ENCODE measurements around the gene MYOCOS. TPM values are rescaled to one million over a fixed set of nuclear protein-coding genes. Genes with fewer than 3 reads are reported as not detected.
"Not testable (repeated sequence)": the region's sequence is repeated elsewhere in the genome, so short reads cannot be mapped to it uniquely, and the experiment has no call there.

The MYOCOS gene
- total and polyA plus RNA-seq, 10 donors = not detected

DNA sequence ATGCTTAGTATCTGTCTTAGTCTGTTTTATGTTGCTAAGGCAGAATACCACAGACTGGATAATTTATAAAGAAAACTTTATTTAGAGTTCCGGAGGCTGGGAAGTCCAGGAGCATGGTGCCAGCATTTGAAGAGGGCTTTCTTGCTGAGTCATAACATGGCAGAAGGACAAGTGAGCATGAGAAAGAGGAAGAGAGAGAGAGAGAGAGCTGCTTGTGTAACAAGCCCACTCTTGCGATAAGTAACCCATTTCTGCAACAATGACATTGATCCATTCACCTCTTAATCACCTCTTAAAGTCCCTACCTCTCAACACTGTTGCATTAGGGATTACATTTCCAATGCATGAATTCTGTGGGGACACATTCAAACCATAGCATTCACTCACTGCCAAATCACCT, 11.7 kb upstream of the MYOCOS start:
- H3K4me3 ChIP-seq = no peak overlapping the region
- no peaks in the 10 kb centered on the region for H3K9me3 ChIP-seq
- H3K27me3 ChIP-seq (replicated peaks in 1 of 7) = no peaks in the 10 kb centered on the region
- DNase-seq = no peak
- H3K36me3 ChIP-seq = no peaks in the 10 kb centered on the region
- no peak overlapping the region for H3K27ac ChIP-seq
- H3K4me1 ChIP-seq = no peaks in the 10 kb centered on the region
- intact Hi-C loops (cut with DNase I; ENCODE audit: low total_unique reads) = no loop called here
- WGBS, 5 donors = 49 to 81% (median 73%) methylated on average over 2 of the region's 2 CpGs
- TF ChIP-seq, protein P1, sequence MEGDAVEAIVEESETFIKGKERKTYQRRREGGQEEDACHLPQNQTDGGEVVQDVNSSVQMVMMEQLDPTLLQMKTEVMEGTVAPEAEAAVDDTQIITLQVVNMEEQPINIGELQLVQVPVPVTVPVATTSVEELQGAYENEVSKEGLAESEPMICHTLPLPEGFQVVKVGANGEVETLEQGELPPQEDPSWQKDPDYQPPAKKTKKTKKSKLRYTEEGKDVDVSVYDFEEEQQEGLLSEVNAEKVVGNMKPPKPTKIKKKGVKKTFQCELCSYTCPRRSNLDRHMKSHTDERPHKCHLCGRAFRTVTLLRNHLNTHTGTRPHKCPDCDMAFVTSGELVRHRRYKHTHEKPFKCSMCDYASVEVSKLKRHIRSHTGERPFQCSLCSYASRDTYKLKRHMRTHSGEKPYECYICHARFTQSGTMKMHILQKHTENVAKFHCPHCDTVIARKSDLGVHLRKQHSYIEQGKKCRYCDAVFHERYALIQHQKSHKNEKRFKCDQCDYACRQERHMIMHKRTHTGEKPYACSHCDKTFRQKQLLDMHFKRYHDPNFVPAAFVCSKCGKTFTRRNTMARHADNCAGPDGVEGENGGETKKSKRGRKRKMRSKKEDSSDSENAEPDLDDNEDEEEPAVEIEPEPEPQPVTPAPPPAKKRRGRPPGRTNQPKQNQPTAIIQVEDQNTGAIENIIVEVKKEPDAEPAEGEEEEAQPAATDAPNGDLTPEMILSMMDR (IDR thresholded peaks at IDR 0.05 in 8 of 11, conservative IDR thresholded peaks at IDR 0.05 in 3 of 11) = no peak
- no peak for TF ChIP-seq POLR2AphosphoS5 (IDR thresholded peaks at IDR 0.05)
- TF ChIP-seq POLR2A (IDR thresholded peaks at IDR 0.05) = no peak

DNA sequence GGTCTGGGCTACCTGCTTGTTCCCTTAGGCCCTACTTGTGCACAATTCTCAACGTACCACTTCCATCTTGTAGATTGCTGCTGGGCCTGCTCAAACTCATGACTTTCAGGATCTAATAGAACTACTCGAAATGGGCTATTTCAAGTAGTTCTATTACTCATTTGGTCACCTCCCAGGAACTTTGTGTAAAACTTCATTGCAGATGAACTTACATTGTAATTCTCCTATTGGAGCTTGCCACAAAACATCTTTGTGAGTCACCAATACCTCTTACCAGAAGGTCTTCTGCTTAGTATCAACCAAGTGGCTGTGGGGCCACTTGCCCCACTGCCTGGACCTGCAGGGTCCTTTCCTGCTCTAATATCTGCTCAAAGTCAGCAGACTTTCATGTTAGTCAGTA, 10.7 kb upstream of the MYOCOS start:
- WGBS, 5 donors = 70 to 90% (median 78%) methylated on average over 2 of the region's 2 CpGs
- Histone ChIP-seq H3K27me3 (replicated peaks in 1 of 7) (no peaks in the 10 kb centered on the region), H3K4me1 (no peaks in the 10 kb centered on the region), H3K36me3 (no peaks in the 10 kb centered on the region), H3K4me3 (no peak overlapping the region), H3K27ac (no peak overlapping the region), H3K9me3 (no peaks in the 10 kb centered on the region)
- no peak for TF ChIP-seq POLR2A (IDR thresholded peaks at IDR 0.05)
- TF ChIP-seq POLR2AphosphoS5 (IDR thresholded peaks at IDR 0.05) = no peak
- TF ChIP-seq, protein P1 (IDR thresholded peaks at IDR 0.05 in 8 of 11, conservative IDR thresholded peaks at IDR 0.05 in 3 of 11) = no peak
- no peak for DNase-seq
- intact Hi-C loops (cut with DNase I; ENCODE audit: low total_unique reads) = no loop called here

DNA sequence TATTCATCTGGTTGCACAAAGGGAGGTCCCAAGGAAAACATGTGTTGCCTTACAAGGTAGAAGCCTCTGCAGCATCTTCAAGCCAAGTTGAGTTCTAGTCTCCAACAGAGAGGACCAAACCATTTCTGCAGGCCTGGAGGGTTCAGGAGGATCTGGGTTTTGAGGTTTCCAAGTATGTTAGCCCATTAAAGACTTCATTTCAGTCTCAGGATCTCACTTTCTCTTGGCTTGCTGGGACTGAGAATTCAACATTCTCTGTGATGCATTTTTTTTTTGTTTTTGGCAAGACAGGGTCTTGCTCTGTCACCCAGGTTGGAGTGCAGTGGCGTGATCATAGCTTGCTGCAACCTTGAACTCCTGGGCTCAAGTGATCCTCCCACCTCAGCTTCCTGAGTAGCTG, 8.8 kb upstream of the MYOCOS start:
- 59 to 92% (median 79%) methylated on average over 1 of the region's 1 CpG for WGBS, 5 donors
- TF ChIP-seq POLR2AphosphoS5 (IDR thresholded peaks at IDR 0.05) (no peak), POLR2A (IDR thresholded peaks at IDR 0.05) (no peak)
- TF ChIP-seq, protein P1 (IDR thresholded peaks at IDR 0.05 in 8 of 11, conservative IDR thresholded peaks at IDR 0.05 in 3 of 11) = no peak
- H3K4me3 ChIP-seq = no peak overlapping the region
- no peak overlapping the region for H3K27ac ChIP-seq
- intact Hi-C loops (cut with DNase I; ENCODE audit: low total_unique reads) = no loop called here
- no peak for DNase-seq
- no peaks in the 10 kb centered on the region for H3K27me3 ChIP-seq (replicated peaks in 1 of 7)
- no peaks in the 10 kb centered on the region for H3K36me3 ChIP-seq
- no peaks in the 10 kb centered on the region for H3K9me3 ChIP-seq
- H3K4me1 ChIP-seq = no peaks in the 10 kb centered on the region

DNA sequence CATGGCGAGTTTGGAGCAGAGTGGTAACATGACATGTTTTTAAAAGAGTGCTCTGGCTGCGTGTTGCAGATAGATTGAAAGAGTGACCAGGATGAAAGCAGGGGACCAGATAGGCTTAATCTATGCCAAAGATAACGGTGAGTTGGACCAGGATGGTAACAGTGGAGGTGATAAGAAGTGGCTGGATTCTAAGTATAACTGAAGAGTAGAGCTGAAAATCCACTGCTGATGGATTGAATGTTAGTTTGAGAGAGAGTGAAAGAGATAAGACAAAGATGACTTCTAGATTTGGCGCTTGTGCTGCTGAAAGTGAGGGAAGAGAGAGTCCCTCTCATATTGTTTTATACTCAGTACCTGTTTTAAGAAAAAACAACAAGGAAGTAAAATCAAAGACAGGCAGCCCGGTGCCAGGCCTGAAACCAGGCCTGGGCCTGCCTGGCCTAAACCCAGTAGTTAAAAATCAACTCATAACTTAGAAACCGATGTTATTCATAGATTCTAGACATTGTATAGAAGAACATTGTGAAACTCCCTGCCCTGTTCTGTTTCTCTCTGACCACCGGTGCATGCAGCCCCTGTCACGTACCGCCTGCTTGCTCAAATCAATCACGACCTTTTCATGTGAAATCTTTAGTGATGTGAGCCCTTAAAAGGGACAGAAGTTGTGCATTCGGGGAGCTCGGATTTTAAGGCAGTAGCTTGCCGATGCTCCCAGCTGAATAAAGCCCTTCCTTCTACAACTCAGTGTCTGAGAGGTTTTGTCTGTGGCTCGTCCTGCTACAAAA, 6.7 kb upstream of the MYOCOS start:
- H3K4me1 ChIP-seq; intact Hi-C loops (cut with DNase I; ENCODE audit: low total_unique reads); DNase-seq; H3K36me3 ChIP-seq; H3K9me3 ChIP-seq; H3K27me3 ChIP-seq (replicated peaks in 1 of 7); H3K4me3 ChIP-seq; H3K27ac ChIP-seq: not testable (repeated sequence)
- WGBS, 5 donors = 82 to 92% (median 87%) methylated on average over 13 to 14 of the region's 14 CpGs

All from spleen (tissue), 11 donors.